ENCODE measurements around the gene UGT1A1. TPM values are rescaled to one million over a fixed set of nuclear protein-coding genes. Genes with fewer than 3 reads are reported as not detected.

Gene UGT1A1
- polyA plus RNA-seq, 1 donor, result not detected

DNA sequence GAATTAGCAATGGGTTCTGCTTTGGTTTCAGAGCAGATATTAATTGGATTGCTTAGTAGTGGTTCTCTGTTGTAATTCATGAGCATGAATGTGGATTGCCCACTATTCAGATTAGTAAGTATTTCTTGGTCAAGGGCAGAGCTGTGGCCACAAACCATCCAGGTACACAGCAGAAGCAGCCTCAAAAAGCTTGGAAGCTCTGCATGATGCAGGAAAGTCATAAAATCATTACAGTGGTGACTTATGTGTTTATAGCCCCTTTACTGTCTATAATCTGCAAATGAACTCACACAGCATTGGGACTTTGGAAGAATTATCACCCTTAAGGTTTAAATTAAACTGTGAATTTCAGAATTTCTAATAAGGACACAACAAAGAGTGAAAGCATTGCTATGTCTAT, 1.9 kb upstream of the UGT1A1 start:
- DNase-seq, result no peak

DNA sequence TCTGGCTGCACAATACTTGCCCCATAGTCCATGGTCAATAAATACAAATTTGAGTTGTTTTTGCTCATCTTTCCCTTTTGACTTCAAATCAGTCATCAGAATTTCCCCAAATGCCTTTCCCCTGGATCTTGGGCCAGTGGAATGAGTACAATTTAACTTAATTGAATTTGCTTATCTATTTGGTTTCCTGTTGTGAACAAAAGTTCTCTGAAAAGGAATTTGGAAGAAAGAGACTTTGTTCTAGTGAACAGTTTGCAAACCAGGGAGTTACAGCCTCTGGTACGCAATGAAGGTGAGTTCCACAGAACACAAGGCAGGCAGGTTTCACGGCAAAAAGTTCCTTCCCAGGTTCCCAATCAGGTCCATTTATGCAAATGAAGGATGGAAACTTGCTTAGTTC, 1.2 kb upstream of the UGT1A1 start:
- no peak for DNase-seq

DNA sequence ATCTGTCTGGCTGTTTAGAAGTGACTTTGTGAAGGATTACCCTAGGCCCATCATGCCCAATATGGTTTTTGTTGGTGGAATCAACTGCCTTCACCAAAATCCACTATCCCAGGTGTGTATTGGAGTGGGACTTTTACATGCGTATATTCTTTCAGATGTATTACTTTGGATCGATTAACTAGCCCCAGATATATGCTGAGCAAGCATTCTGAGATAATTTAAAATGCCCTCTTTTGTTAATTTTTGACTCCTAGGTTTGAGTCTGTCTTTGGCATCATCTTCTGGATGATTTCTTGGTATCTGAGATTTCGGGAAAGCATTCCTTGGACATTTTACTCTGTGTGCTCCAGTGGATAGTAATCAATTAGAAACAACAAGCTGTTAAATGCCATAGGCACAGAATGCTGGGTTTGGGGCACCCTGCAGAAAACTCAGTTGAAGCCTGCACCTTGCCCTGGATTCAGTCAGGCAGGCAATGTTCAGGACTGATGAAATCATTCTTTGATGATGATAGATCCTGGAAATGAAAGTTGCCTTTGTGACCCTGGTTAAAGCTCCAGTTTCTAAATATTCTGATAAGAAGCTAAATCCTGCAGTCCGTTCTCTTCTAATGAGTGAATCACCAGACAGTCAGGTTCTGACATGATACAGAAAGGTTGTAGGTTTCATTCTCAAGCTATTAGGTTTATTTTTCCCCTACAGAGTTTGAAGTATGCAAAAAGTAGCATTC, 1.1 kb downstream of the UGT1A1 start:
- no peak for DNase-seq

DNA sequence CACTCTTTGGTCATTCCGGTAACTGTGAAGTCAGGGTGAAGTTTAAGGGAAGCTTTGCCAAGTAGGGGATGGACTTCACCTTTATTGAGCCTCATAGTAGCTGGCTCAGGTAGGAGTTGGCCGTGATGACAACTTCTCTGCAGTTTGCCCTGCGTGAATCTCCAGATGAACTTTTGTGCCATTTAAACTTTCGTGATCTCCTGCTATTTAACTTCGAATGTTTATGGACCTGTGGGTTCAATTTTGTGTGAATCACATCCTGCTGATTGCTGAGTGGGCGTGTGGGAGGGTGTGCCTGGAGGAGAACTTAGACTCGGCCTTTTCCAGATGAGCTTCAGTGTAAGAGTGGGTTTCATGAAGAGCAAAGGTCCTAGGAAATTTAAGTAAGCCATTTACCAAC, 4.2 kb downstream of the UGT1A1 start:
- DNase-seq, result no peak

DNA sequence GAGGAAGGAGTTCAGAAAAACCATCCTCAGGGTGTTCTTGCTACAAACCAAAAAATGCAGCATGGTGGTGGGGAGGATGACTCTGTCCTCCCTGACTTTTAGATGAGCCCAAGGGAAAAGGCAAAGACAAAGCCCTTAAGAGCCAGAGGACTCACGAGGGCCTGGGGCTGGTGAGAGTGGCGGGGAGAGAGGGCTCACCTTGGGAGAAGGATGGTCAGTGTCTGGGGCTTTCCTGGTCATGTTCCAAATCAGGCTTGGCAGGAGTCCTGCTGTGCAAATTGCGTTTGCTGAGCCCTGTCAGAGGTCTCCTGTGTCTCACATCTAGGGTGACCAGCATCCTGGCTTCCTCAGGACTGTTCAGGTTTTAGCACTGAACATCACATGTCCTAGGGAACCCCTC, 4.7 kb downstream of the UGT1A1 start:
- no peak for DNase-seq

DNA sequence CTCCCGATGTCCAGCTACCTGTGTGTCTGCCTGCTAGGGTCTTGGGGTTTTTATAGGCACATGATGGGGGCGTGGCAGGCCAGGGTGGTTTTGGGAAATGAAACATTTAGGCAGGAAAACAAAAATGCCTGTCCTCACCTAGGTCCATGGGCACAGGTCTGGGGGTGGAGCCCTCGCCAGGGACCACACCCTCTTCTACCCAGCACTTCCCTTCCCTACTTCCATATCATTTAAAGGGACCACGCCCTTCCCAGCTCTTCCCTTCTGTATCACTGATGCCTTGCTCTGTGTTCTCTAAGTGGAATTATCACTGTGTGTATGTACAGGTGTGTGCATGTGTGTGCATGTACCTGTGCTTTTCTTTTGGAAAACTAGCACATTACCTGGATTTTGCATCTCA, 6.3 kb downstream of the UGT1A1 start:
- no peak for DNase-seq

DNA sequence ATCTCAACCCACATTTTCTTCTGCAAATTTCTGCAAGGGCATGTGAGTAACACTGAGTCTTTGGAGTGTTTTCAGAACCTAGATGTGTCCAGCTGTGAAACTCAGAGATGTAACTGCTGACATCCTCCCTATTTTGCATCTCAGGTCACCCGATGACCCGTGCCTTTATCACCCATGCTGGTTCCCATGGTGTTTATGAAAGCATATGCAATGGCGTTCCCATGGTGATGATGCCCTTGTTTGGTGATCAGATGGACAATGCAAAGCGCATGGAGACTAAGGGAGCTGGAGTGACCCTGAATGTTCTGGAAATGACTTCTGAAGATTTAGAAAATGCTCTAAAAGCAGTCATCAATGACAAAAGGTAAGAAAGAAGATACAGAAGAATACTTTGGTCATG, 8.0 kb downstream of the UGT1A1 start:
- DNase-seq, result no peak

DNA sequence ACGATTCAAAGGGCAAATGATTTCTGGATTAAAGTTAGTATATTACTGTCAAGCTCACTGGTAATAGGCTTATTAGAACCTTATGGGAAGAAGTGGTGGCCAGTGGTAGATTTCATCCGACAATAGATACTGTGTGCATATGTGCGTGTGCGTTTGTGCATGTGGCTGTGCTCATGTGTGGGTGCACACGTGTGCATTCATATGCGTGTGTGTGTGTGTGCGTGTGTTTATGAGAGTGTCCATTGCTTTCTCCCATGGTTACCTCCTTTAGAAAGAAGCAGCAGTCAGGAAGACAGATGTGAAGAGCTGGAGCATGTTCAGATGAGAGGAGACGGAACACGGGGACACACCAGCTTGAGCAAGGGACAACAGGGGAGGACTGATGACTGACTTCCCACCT, 9.2 kb downstream of the UGT1A1 start:
- DNase-seq, result no peak

DNA sequence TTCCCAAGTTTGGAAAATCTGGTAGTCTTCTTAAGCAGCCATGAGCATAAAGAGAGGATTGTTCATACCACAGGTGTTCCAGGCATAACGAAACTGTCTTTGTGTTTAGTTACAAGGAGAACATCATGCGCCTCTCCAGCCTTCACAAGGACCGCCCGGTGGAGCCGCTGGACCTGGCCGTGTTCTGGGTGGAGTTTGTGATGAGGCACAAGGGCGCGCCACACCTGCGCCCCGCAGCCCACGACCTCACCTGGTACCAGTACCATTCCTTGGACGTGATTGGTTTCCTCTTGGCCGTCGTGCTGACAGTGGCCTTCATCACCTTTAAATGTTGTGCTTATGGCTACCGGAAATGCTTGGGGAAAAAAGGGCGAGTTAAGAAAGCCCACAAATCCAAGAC, 12.1 kb downstream of the UGT1A1 start:
- DNase-seq, result no peak

DNA sequence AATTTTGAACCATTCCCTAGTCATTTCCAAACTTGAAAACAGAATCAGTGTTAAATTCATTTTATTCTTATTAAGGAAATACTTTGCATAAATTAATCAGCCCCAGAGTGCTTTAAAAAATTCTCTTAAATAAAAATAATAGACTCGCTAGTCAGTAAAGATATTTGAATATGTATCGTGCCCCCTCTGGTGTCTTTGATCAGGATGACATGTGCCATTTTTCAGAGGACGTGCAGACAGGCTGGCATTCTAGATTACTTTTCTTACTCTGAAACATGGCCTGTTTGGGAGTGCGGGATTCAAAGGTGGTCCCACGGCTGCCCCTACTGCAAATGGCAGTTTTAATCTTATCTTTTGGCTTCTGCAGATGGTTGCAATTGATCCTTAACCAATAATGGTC, 12.5 kb downstream of the UGT1A1 start:
- DNase-seq, result no peak

DNA sequence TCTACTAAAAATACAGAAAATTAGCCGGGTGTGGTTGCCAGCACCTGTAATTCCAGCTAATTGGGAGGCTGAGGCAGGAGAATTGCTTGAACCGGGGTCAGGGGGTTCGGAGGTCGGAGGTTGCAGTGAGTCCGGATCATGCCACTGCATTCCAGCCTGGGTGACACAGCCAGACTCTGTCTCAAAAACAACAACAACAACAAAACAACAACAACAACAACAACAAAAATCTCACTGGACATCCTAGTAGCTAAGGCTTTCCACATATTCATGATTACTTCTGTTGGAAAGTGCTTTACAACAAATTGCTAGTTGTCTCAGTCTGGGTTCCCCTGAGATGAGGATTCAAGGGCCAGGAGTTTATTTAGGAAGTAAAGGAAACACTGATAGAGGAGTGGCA, 13.8 kb downstream of the UGT1A1 start:
- no peak for DNase-seq

DNA sequence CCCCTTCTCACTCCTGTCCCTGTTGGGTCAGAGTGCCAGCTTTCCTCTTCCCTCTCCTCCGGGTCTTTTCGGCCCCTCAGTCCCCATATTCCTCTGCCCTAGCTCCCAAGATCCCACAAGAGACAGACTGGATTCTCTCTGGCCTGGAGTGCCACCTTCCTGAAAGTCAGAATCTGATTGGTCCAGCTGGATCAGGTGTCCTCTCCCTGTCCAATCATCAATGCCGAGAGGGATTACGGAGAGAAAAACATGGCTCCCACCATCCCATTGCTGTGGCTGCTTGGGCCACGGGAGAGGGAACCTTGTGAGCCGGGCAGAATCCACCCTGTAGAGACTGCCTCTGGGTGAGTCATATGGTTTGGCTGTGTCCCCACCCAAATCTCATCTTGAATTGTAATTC, 15.3 kb downstream of the UGT1A1 start:
- DNase-seq, result no peak

DNA sequence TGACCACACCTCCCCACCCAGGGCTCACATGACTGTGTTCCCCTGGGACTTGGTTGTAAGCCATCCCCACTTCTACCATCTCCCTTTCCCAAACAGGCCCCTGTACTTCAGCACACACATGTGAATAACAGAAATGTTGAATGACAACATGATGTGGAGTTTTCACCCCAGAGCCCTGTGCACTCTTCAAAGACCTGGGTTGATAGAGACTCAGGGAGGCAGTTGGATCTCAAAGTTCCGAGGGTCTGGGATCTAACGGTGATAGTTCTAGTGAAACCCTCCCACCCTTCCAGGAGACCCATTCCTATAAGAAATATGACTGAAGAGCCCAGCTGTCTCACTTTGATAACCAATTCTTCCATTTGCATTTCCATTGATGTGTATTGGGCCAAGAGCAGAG, 18.0 kb downstream of the UGT1A1 start, which contains the start of gene MROH2A:
Gene MROH2A (plus strand): TSS at position 301 of the 400 bp plus-strand sequence. CDS start 1,029 bp downstream, outside the sequence.
- no peak for DNase-seq

DNA sequence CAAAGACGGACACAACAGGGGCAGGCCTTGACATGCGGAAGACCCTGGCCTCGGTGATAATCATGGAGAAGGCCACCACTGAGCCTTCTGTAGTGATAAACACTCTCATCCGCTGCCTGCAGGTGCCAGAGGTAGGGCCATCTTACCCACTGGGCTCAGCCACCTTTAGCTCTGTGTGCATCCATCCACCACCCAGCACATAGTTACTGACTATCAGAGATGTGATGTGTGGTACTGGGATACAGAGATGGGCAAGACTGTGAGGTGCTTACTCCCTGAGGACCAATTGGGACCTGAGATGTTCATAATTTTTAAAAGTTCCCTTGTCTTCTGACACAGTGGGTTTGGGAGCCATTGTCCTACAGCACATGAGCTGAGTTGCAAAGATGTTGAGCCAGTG, 19.7 kb downstream of the UGT1A1 start:
- no peak for DNase-seq

DNA sequence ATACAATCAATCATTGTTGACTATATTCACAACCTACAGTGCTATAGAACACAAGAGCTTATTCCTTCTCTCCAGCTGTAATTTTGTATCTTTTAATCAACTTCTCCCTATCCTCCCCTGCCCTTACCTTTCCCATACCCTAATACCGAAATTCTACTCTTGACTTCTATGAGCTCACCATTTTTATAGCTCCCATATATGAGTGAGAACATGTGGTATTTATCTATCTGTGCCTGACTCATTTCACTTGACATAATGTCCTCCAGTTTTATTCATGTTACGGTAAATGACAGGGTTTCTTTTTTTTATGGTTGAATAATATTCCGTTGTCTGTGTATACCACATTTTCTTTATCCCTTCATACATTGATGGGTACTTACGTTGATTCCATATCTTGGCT, 20.7 kb downstream of the UGT1A1 start:
- no peak for DNase-seq

DNA sequence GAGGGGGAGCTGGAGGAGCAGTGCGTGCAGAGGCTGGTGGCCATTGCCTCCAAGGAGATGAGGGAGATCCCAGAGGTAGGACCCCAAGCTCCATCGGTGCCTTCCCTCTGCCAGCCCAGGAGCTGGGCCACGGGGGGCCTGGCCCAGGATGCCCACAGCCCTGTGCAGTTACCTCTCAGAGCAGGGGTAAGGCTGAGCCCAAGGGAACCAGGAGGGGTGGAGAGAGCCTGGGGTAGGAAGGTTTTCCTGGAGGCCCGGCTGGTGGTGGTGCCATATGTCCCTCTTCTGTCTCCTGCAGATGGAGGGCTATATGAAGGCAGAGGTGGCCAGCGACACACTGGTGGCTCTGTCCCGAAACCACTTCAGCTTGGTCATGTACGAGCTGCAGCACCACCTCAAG, 29.5 kb downstream of the UGT1A1 start:
- DNase-seq, result no peak

DNA sequence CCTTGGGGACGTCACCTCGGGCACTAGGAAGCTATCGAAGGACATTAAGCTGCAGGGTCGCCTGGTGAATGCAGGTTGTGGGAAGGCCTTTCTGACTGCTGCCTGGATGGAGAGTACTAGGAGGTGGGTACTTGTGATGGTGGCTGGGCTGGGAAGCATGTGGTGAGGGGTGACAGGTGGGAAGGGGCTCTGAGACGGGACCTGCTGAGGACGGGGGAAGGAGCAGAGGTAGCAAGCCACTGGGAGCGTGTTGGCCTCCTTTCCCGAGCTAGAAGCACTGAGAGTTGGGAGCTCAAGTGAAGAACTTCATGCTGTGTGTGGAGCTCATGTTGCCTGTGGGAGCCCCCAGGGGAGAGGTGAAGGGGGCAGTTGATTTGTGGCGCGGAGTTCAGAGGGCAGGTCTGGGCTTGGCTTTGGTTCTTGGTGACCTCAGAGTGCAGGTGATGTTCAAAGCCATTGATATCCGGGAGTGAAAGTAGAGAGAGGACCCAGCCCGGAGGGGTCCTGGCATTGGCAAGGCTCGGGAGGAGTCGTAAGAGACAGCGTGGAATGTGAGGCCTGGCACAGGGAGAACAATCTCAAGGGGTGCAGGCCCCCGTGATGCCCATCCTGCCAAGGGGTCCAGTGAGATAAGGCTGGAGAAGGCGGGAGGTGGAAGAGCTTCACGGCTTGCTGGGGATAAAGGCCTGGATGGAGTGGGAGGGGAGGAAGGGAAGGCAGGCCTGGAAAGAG, 31.2 kb downstream of the UGT1A1 start:
- no peak for DNase-seq

DNA sequence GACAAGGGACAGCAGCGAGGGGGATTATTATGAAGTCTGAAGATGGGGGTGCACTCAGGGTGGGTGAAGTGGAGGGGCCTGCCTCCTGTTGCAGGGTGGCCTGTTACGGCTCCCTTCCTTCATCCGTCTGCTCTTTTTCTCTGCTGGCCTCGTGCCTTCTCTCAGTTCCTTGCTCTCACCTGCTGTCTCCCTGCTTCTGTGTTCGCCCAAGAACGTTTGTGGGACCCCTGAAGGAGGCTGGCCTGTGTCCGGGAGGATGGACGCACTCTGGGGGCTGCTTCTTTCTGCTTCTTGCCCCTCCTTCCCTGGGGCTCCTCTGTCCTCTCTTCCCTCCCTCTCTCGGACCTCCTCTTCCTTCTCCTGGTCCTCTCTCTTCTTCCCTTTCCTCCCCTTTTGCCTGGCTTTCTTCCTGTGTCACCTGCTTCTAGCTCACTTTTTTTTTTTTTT, 31.8 kb downstream of the UGT1A1 start:
- DNase-seq, result no peak

DNA sequence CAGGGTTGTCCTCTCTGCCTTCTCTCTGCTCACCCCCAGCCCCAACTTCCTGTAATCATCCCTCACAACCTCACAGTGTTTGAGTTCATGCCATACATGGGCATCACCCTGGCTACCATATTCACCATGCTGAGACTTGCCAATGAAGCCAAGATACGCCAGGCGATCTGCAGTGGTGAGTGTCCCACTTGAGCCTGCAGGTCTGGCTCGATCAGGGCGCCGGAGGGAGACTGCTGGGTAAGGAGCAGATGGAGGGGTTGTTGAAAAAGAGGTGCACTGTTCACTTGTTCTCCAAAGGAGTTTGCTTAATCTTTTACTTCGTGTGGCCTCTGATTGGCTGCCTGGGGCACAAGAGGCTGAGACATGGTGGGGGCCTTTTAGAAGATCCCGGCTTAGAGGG, 32.6 kb downstream of the UGT1A1 start:
- DNase-seq, result no peak

DNA sequence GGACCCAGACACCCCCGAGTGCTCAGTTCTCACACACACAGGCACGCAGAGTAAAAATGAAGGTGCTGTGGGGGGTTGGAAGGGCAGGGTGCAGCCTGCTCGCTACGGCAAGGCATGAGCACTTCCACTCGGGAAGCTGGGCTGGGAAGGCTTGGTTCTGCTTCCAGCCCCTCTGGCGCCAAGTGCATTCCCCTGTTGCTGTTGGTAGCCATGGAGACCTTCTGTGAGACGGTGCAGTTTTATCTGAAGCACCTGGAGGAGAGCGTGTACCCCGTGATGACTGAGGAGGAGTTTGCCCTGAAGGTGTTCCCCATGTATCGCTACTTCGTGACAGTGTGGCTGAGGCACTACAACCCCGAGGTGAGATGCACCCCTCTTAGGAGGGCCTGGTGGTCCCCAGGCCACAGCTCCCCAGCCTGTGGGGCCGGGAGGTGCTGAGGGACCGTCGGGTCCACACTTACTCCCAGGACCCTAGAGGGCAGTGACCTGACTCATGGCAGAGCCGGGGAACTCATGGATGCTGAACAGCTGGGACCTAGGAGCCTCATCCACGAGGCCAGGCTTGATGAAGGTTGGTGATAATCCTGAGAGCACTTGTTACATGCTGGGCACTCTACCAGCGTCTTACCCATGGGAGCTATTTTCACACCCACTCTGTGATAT, 33.5 kb downstream of the UGT1A1 start:
- no peak for DNase-seq

DNA sequence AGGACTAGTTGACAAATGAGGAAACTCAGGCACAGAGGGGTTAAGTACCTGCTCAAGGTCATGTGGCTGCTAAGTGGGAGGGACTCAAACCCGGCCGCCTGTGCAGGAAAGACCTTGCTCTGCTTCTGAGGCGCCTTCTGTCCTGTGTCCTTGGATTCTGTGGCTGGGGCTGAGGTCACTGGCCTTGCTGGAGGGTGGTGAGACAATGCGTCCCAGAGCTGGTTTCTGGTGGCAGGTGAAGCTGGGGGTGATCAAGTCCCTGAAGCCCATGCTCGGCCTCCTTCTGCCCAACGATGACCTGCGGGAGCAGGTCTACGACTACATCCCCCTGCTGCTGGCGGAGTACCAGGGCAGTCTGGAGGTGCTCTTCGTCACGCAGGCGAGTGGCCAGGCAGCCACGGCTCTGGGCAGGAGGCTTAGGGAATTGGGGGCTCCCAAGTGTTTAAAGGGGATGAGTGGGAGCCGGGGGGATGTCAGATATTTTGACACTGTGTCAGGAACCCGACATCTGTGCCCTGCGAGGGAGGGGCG, 34.1 kb downstream of the UGT1A1 start:
- DNase-seq, result no peak

DNA sequence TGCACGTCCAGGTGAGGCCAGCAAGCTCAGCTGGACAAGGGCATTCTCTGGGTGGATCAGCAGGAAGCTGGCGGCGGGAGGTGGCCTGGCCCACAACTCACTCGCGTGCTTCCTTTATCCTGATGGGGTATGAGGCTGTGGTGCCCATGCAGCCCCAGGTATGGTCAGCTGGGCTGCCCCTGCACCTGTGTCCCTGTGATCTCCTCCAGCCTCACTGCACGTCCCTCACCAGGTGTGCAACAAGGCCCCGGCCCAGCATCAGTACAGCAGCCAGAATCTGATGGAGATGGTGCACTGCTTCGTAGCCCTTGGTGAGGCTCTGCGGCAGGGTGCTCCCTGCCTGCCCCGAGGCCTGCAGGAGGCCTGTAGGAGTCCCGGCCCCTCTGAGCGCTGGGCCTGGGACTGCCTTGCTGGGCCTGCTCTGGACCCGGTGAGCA, 35.7 kb downstream of the UGT1A1 start:
- DNase-seq, result no peak

DNA sequence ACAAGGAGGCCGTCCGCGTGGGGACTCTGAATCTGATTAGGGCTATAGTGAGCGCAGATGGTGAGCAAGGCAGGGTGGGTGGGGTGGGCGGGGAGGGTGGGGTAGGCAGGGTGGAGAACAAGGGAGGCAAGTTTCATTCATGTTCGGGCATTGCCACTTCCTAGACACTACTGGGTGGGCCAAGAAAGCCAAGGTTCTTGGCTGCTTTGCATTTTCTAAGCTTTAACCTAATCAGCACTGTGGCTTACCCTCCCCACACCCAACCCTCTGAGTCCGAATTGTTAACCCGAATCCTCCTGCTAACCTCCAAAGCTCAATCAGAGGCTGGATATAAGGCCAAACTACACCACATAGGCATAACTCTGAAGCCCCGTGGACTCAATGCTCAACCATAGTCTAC, 36.2 kb downstream of the UGT1A1 start:
- DNase-seq, result no peak
